ENCODE data around the gene PBXIP1. TPM values are rescaled to one million over a fixed set of nuclear protein-coding genes. Genes with fewer than 3 reads are reported as not detected.

Gene PBXIP1
- total and polyA plus RNA-seq, 2 of the 13 experiments (the other 11 are each of a cell fraction or from before 2014, with no cell fraction given) = 16.3 to 31.9 TPM

DNA sequence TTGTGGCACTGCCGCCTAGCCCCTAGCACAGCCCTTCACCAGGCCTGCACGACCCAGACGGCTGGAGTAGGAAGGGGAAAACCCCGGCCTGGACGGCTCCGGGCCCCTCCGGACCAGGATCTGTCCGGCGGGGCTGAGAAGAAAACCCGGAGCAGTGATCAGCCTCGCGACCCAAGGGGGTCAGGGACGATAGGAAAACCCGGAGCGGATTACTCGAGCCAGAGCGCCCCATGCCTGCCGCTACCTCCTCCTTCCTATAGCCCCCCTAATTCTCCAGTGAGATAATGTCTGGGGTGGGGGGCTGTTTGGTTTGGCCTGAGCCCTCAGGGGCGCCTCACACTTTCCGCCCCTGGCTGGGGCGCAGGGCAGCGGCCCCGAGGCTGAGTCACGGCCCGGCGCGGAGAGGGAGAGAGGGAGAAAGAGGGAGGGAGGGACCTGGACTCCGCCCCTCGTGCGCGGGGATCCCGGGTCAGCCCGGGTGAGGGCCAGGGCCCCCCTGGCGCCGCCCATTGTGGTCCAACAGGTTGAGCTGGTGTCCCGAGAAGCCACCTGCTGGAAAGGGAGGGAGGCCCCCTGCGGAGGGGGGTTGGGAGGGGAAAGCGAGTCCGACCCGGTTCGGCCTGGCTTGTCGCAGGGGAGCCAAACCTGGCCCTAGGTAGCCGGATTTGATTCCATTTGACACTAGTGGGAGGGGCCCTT, 45.0 kb upstream of the PBXIP1 start (continued):
- TF ChIP-seq, protein P1, sequence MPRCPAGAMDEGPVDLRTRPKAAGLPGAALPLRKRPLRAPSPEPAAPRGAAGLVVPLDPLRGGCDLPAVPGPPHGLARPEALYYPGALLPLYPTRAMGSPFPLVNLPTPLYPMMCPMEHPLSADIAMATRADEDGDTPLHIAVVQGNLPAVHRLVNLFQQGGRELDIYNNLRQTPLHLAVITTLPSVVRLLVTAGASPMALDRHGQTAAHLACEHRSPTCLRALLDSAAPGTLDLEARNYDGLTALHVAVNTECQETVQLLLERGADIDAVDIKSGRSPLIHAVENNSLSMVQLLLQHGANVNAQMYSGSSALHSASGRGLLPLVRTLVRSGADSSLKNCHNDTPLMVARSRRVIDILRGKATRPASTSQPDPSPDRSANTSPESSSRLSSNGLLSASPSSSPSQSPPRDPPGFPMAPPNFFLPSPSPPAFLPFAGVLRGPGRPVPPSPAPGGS (CRISPR knock-in tag; IDR thresholded peaks at IDR 0.05) = peak; percentile 65; the same call in 1 of the 2 replicates
- TF ChIP-seq ATF7-NPFF (CRISPR knock-in tag; IDR thresholded peaks at IDR 0.05; ENCODE audit: low read depth) = peak; percentile 75
- TF ChIP-seq MED8 (CRISPR knock-in tag; IDR thresholded peaks at IDR 0.05; ENCODE audit: insufficient replicate concordance) = peak; percentile 93
- TF ChIP-seq ZBTB7B (CRISPR knock-in tag; IDR thresholded peaks at IDR 0.05) = peak; percentile 94
- TF ChIP-seq AHR (CRISPR knock-in tag; IDR thresholded peaks at IDR 0.05) = 0 out of 2 replicates have a peak, but pooled peaks have one; percentile 49
- TF ChIP-seq ZNF879 (CRISPR knock-in tag; IDR thresholded peaks at IDR 0.05) = no peak
- TF ChIP-seq GZF1 (CRISPR knock-in tag; IDR thresholded peaks at IDR 0.05) = no peak
- 0 out of 2 replicates have a peak, but pooled peaks have one; percentile 18 for TF ChIP-seq CHD4 (IDR thresholded peaks at IDR 0.05; ENCODE audit: borderline replicate concordance, low read length)
- peak; percentile 37; the same call in 1 of the 2 replicates for TF ChIP-seq ISX (CRISPR knock-in tag; conservative IDR thresholded peaks at IDR 0.05)
- TF ChIP-seq ZNF558 (CRISPR knock-in tag; IDR thresholded peaks at IDR 0.05; ENCODE audit: borderline replicate concordance) = 0 out of 2 replicates have a peak, but pooled peaks have one; percentile 68
- peak; percentile 23; the same call in 1 of the 2 replicates for TF ChIP-seq POLR2AphosphoS2 (IDR thresholded peaks at IDR 0.05; ENCODE audit: low read depth, low read length)
- no peak for TF ChIP-seq ZNF484 (CRISPR knock-in tag; IDR thresholded peaks at IDR 0.05; ENCODE audit: borderline replicate concordance, low read depth)
- TF ChIP-seq, protein P2, sequence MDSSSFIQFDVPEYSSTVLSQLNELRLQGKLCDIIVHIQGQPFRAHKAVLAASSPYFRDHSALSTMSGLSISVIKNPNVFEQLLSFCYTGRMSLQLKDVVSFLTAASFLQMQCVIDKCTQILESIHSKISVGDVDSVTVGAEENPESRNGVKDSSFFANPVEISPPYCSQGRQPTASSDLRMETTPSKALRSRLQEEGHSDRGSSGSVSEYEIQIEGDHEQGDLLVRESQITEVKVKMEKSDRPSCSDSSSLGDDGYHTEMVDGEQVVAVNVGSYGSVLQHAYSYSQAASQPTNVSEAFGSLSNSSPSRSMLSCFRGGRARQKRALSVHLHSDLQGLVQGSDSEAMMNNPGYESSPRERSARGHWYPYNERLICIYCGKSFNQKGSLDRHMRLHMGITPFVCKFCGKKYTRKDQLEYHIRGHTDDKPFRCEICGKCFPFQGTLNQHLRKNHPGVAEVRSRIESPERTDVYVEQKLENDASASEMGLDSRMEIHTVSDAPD (CRISPR knock-in tag; IDR thresholded peaks at IDR 0.05) = no peak; the same call in 1 of the 2 replicates
- peak; percentile 94 for TF ChIP-seq SKI (IDR thresholded peaks at IDR 0.05; ENCODE audit: partially characterized antibody)
- no peak for TF ChIP-seq KMT2A (CRISPR knock-in tag; IDR thresholded peaks at IDR 0.05)
- TF ChIP-seq ZNF350 (CRISPR knock-in tag; IDR thresholded peaks at IDR 0.05; ENCODE audit: borderline replicate concordance, low read depth) = peak; percentile 61; the same call in 1 of the 2 replicates
- TF ChIP-seq REL (CRISPR knock-in tag; conservative IDR thresholded peaks at IDR 0.05) = 0 out of 2 replicates have a peak, but pooled peaks have one; percentile 22
- TF ChIP-seq, protein P3, sequence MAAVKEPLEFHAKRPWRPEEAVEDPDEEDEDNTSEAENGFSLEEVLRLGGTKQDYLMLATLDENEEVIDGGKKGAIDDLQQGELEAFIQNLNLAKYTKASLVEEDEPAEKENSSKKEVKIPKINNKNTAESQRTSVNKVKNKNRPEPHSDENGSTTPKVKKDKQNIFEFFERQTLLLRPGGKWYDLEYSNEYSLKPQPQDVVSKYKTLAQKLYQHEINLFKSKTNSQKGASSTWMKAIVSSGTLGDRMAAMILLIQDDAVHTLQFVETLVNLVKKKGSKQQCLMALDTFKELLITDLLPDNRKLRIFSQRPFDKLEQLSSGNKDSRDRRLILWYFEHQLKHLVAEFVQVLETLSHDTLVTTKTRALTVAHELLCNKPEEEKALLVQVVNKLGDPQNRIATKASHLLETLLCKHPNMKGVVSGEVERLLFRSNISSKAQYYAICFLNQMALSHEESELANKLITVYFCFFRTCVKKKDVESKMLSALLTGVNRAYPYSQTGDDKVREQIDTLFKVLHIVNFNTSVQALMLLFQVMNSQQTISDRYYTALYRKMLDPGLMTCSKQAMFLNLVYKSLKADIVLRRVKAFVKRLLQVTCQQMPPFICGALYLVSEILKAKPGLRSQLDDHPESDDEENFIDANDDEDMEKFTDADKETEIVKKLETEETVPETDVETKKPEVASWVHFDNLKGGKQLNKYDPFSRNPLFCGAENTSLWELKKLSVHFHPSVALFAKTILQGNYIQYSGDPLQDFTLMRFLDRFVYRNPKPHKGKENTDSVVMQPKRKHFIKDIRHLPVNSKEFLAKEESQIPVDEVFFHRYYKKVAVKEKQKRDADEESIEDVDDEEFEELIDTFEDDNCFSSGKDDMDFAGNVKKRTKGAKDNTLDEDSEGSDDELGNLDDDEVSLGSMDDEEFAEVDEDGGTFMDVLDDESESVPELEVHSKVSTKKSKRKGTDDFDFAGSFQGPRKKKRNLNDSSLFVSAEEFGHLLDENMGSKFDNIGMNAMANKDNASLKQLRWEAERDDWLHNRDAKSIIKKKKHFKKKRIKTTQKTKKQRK (IDR thresholded peaks at IDR 0.05; ENCODE audit: low read length) = no peak
- TF ChIP-seq NFRKB (IDR thresholded peaks at IDR 0.05) = no peak
- TF ChIP-seq, protein P4, sequence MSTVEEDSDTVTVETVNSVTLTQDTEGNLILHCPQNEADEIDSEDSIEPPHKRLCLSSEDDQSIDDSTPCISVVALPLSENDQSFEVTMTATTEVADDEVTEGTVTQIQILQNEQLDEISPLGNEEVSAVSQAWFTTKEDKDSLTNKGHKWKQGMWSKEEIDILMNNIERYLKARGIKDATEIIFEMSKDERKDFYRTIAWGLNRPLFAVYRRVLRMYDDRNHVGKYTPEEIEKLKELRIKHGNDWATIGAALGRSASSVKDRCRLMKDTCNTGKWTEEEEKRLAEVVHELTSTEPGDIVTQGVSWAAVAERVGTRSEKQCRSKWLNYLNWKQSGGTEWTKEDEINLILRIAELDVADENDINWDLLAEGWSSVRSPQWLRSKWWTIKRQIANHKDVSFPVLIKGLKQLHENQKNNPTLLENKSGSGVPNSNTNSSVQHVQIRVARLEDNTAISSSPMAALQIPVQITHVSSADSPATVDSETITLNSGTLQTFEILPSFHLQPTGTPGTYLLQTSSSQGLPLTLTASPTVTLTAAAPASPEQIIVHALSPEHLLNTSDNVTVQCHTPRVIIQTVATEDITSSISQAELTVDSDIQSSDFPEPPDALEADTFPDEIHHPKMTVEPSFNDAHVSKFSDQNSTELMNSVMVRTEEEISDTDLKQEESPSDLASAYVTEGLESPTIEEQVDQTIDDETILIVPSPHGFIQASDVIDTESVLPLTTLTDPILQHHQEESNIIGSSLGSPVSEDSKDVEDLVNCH (CRISPR knock-in tag; IDR thresholded peaks at IDR 0.05) = no peak
